ENCODE measurements around the gene SYT1.

Gene SYT1

GRCh38 chr12:79183003-79183402 lies 318.4 kb downstream of the SYT1 start:
- TF ChIP-seq POLR2AphosphoS5 (IDR thresholded peaks at IDR 0.05; ENCODE audit: low read depth) (no peak), CTCF (IDR thresholded peaks at IDR 0.05; ENCODE audit: insufficient read depth, low read length) (no peak), GABPA (IDR thresholded peaks at IDR 0.05; ENCODE audit: low read depth) (no peak), REST (IDR thresholded peaks at IDR 0.05; ENCODE audit: insufficient replicate concordance, low read depth) (no peak), SPI1 (IDR thresholded peaks at IDR 0.05; ENCODE audit: borderline replicate concordance, low read depth) (no peak)
- H3K27ac ChIP-seq (replicated peaks), result no peak overlapping the region
- H3K4me3 ChIP-seq (replicated peaks; ENCODE audit: insufficient read depth, low read length), result no peak overlapping the region
- no peaks in the 10 kb centered on the region for H3K27me3 ChIP-seq (ENCODE audit: insufficient read depth, poor library complexity, severe bottlenecking)
- DNase-seq (ENCODE audit: low read depth in 1 of 2, low spot score in 1 of 2), result no peak

DNA sequence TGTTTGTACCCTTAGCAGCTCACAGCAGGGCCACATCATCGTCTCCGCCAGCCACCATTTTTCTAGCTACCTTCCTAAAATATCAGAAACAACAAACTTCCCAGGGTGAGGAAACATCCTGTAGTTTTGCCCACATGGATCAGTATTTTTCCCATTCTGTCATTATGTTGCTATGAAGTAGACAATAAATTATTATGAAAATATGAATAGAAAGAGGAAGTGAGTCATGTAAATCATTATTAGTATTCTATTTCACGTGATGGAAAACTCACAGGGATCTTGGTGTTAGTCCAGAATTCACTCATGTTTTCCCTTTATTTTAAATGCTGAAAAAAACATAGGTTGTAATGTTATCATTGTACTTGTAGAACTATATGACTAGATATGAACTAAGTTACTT lies 319.4 kb downstream of the SYT1 start:
- Histone ChIP-seq H3K4me3 (replicated peaks; ENCODE audit: insufficient read depth, low read length) (no peak overlapping the region), H3K27me3 (ENCODE audit: insufficient read depth, poor library complexity, severe bottlenecking) (no peaks in the 10 kb centered on the region), H3K27ac (replicated peaks) (no peak overlapping the region)
- no peak for DNase-seq (ENCODE audit: low read depth in 1 of 2, low spot score in 1 of 2)
- TF ChIP-seq CTCF (IDR thresholded peaks at IDR 0.05; ENCODE audit: insufficient read depth, low read length) (no peak), SPI1 (IDR thresholded peaks at IDR 0.05; ENCODE audit: borderline replicate concordance, low read depth) (no peak), GABPA (IDR thresholded peaks at IDR 0.05; ENCODE audit: low read depth) (no peak)

- no peak for TF ChIP-seq CTCF (IDR thresholded peaks at IDR 0.05; ENCODE audit: insufficient read depth, low read length)
- no peak for TF ChIP-seq POLR2AphosphoS5 (IDR thresholded peaks at IDR 0.05; ENCODE audit: low read depth)
- no peak for TF ChIP-seq SPI1 (IDR thresholded peaks at IDR 0.05; ENCODE audit: borderline replicate concordance, low read depth)
- no peak for TF ChIP-seq GABPA (IDR thresholded peaks at IDR 0.05; ENCODE audit: low read depth)
- no peak for TF ChIP-seq REST (IDR thresholded peaks at IDR 0.05; ENCODE audit: insufficient replicate concordance, low read depth)
- H3K4me3 ChIP-seq (replicated peaks; ENCODE audit: insufficient read depth, low read length), result no peak overlapping the region
- no peak for DNase-seq (ENCODE audit: low read depth in 1 of 2, low spot score in 1 of 2)
- no peaks in the 10 kb centered on the region for H3K27me3 ChIP-seq (ENCODE audit: insufficient read depth, poor library complexity, severe bottlenecking)
- H3K27ac ChIP-seq (replicated peaks), result no peak overlapping the region
Measured at GRCh38 chr12:79186506-79186905, 321.9 kb downstream of the SYT1 start.

- TF ChIP-seq GABPA (IDR thresholded peaks at IDR 0.05; ENCODE audit: low read depth) (no peak), POLR2AphosphoS5 (IDR thresholded peaks at IDR 0.05; ENCODE audit: low read depth) (no peak), CTCF (IDR thresholded peaks at IDR 0.05; ENCODE audit: insufficient read depth, low read length) (no peak), REST (IDR thresholded peaks at IDR 0.05; ENCODE audit: insufficient replicate concordance, low read depth) (no peak), SPI1 (IDR thresholded peaks at IDR 0.05; ENCODE audit: borderline replicate concordance, low read depth) (no peak)
Measured at GRCh38 chr12:79187032-79187431, 322.5 kb downstream of the SYT1 start.

More at GRCh38 chr12:79187032-79187431, 322.5 kb downstream of the SYT1 start:
- Histone ChIP-seq H3K27me3 (ENCODE audit: insufficient read depth, poor library complexity, severe bottlenecking) (no peaks in the 10 kb centered on the region), H3K27ac (replicated peaks) (no peak overlapping the region), H3K4me3 (replicated peaks; ENCODE audit: insufficient read depth, low read length) (no peak overlapping the region)
- DNase-seq (ENCODE audit: low read depth in 1 of 2, low spot score in 1 of 2), result no peak
